Breast epithelium (tissue), 3 donors: ENCODE results near the gene CTNNA3.

Source experiments
- POLR2AphosphoS5 ChIP-seq, 3 donors: sonication (generic); formaldehyde crosslinking; IDR thresholded peaks; one replicate each; pipeline ENCODE4 v1.6.1; 2017; ENCODE audit warnings: antibody characterized with exemption in 3 of 3
- TF ChIP-seq, protein P1 (sequence below), 3 donors: fragments of 450-650 bp; IDR thresholded peaks; one replicate each; pipeline ENCODE4 v1.5.1; 2016 to 2017; ENCODE audit warnings: antibody characterized with exemption in 3 of 3, mild to moderate bottlenecking in 3 of 3, moderate library complexity in 3 of 3

DNA sequence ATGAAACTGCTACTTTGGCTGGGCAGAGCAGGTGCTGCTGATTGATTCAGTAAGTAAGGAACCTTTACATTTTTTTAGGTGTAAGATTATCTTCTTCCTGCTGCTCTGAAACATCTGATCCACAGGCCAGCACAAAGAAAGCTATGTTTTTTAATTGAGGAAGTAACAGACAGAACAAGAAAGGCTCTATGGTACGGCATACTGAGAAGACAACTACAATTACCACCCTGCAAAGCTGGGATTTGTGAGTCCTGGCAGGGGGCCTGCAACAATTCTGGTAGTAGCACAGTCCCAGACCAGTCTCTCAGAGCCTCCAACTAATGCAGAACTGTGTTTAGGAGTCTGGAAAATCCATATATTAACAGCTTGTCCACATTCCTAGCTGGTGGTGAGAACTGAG, 873.2 kb downstream of the CTNNA3 start:
- TF ChIP-seq, protein P1, sequence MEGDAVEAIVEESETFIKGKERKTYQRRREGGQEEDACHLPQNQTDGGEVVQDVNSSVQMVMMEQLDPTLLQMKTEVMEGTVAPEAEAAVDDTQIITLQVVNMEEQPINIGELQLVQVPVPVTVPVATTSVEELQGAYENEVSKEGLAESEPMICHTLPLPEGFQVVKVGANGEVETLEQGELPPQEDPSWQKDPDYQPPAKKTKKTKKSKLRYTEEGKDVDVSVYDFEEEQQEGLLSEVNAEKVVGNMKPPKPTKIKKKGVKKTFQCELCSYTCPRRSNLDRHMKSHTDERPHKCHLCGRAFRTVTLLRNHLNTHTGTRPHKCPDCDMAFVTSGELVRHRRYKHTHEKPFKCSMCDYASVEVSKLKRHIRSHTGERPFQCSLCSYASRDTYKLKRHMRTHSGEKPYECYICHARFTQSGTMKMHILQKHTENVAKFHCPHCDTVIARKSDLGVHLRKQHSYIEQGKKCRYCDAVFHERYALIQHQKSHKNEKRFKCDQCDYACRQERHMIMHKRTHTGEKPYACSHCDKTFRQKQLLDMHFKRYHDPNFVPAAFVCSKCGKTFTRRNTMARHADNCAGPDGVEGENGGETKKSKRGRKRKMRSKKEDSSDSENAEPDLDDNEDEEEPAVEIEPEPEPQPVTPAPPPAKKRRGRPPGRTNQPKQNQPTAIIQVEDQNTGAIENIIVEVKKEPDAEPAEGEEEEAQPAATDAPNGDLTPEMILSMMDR (IDR thresholded peaks at IDR 0.05): no peak
- TF ChIP-seq POLR2AphosphoS5 (IDR thresholded peaks at IDR 0.05): no peak
